Measurements from ENCODE around the gene EYA3.

The EYA3 gene, protein sequence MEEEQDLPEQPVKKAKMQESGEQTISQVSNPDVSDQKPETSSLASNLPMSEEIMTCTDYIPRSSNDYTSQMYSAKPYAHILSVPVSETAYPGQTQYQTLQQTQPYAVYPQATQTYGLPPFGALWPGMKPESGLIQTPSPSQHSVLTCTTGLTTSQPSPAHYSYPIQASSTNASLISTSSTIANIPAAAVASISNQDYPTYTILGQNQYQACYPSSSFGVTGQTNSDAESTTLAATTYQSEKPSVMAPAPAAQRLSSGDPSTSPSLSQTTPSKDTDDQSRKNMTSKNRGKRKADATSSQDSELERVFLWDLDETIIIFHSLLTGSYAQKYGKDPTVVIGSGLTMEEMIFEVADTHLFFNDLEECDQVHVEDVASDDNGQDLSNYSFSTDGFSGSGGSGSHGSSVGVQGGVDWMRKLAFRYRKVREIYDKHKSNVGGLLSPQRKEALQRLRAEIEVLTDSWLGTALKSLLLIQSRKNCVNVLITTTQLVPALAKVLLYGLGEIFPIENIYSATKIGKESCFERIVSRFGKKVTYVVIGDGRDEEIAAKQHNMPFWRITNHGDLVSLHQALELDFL

DNA sequence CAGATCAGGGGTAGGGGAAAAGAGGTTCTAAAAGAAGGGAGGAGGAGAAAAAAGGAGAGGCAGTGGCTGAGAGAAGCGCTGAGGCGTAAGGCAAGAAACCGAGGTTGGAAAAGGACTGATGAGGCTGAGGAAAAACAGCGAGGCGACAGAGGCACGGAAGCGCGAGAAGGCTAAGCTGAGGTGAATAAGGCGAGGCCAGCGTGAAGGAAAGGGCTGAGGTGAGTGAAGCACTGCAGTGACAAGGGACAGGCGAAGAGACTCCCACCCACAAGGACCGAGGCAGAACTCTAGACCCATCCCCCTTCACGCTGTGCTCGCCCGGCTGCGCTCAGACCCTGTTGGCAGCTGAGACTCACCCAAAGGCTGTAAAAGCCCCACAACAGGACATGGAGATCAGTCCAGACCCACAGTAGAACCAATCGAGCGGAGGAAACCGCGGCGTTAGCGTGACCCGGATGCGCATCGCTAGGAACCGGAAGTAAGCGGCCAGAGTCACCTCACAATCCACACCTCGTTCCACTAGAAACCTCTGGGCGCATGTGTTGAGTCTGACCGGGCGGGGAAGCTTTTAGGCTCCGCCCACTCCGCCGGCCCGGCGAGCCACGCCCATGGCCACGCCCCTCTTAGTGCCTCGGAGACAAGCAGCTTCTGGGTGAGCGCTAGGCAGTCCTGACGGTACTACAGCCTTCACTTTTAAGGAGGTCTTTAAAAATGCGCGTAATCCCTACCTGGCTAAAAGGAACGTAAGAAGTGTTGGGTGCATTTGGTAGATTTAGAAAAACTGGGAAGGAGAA, at the start of gene EYA3:
Gene EYA3, minus strand, starts transcription at position 443 of the 794 bp plus-strand sequence. CDS start 30,584 bp downstream, outside the sequence.
- H3K4me3 ChIP-seq (ENCODE audit: control insufficient read depth, low read depth, low read length), result peak within 1 kb of the TSS; percentile 85
- TF ChIP-seq, protein P1, sequence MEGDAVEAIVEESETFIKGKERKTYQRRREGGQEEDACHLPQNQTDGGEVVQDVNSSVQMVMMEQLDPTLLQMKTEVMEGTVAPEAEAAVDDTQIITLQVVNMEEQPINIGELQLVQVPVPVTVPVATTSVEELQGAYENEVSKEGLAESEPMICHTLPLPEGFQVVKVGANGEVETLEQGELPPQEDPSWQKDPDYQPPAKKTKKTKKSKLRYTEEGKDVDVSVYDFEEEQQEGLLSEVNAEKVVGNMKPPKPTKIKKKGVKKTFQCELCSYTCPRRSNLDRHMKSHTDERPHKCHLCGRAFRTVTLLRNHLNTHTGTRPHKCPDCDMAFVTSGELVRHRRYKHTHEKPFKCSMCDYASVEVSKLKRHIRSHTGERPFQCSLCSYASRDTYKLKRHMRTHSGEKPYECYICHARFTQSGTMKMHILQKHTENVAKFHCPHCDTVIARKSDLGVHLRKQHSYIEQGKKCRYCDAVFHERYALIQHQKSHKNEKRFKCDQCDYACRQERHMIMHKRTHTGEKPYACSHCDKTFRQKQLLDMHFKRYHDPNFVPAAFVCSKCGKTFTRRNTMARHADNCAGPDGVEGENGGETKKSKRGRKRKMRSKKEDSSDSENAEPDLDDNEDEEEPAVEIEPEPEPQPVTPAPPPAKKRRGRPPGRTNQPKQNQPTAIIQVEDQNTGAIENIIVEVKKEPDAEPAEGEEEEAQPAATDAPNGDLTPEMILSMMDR (conservative IDR thresholded peaks at IDR 0.05; ENCODE audit: control insufficient read depth, insufficient read depth, low read depth, low read length), result no peak
- peak; percentile 97 for DNase-seq (ENCODE audit: low read depth)

DNA sequence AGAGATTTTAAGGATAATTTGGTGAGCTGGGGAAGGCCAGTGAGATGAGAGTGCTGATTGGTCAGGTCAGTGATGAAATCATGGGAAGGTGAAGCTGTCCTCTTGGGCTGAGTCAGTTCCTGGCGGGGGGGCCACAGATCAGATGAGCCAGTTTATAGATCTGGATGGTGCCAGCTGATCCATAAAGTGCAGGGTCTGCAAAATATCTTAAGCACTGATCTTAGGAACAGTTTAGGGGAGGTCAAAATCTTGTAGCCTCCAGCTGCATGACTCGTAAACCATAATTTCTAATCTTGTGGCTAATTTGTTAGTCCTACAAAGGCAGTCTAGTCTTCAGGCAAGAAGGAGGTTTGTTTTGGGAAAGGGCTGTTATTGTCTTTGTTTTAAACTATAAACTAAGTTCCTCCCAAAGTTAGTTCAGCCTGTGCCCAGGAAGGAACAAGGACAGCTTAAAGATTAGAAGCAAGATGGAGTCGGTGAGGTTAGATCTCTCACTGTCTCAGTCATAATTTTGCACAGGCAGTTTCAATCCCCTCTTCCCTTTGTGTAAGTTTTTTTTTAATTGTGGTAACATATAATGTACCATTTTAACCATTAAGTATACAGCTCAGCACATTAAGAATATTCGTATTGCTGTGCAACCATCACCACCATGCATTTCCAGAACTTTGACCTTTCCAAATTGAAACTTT, 48.7 kb upstream of the EYA3 start:
- DNase-seq (ENCODE audit: low read depth), result peak; percentile 66
- no peak overlapping the region for H3K4me3 ChIP-seq (ENCODE audit: control insufficient read depth, low read depth, low read length)
- TF ChIP-seq, protein P1 (conservative IDR thresholded peaks at IDR 0.05; ENCODE audit: control insufficient read depth, insufficient read depth, low read depth, low read length), result no peak

DNA sequence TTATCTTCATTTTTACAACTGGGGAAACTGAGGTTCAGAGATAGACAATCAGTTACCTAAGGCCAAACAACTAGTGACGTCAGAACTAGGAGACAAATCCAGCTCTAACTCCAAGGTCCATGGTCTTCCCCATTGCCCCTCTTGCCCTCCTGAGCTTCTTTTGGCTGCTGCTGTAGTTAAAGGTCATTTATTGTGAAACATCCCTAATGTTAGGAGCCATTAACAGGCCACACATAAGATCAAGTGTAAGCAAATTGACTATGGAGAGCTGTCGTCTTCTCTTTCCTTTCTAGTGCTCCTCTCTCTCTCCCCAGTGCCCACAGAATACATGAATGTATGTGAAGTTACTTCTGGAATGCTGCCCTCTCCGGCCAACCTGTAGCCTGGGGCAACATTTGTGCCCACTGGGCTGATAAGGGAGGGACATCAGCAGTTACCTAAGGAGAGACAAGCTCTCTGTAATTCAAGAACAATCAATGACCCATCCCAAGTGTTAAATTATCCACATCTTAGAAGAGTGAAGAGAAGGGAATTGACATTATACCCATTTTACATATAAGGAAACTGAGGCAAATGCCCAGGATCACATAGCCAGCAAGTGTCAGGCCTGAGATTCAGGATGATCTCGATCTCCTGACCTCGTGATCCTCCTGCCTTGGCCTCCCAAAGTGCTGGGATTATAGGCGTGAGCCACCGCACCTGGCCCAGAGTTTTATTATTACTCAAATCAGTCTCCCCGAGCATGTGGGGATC, 47.9 kb upstream of the EYA3 start:
- no peak overlapping the region for H3K4me3 ChIP-seq (ENCODE audit: control insufficient read depth, low read depth, low read length)
- no peak for DNase-seq (ENCODE audit: low read depth)
- TF ChIP-seq, protein P1 (conservative IDR thresholded peaks at IDR 0.05; ENCODE audit: control insufficient read depth, insufficient read depth, low read depth, low read length), result no peak

DNA sequence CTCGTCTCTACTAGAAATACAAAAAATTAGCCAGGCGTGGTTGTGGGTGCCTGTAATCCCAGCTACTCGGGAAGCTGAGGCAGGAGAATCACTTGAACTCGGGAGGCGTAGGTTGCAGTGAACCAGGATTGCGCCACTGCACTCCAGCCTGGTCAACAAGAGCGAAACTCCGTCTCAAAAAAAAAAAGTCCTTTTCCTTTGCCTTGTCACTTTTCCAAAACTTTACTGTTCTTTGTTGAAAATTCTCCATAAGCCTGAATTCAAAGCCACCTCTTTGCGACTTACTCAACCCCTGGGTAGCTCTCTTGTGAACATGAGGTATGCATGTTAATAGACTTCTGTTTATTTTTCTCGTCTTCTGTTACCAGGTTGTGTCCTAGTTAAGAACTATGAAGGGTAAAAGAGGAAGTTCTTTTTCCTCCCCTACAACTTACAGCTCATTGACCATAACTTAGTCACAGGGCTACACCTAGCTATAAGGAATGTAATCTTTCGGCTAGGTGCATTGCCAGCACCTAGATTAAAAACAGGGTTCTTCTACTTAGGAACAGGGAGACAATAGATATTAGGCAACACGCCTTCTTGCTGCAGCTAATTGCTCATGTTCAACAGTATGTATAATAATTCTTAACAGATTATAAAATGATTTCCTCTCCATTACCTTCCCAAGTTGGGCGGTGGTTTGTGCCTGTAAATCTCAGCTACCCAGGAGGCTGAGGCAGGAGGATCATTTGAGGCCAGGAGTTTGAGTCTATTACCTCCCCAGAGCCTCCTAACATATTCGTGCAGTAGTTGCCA, 47.2 kb upstream of the EYA3 start:
- DNase-seq (ENCODE audit: low read depth), result no peak
- no peak overlapping the region for H3K4me3 ChIP-seq (ENCODE audit: control insufficient read depth, low read depth, low read length)
- TF ChIP-seq, protein P1 (conservative IDR thresholded peaks at IDR 0.05; ENCODE audit: control insufficient read depth, insufficient read depth, low read depth, low read length), result no peak

DNA sequence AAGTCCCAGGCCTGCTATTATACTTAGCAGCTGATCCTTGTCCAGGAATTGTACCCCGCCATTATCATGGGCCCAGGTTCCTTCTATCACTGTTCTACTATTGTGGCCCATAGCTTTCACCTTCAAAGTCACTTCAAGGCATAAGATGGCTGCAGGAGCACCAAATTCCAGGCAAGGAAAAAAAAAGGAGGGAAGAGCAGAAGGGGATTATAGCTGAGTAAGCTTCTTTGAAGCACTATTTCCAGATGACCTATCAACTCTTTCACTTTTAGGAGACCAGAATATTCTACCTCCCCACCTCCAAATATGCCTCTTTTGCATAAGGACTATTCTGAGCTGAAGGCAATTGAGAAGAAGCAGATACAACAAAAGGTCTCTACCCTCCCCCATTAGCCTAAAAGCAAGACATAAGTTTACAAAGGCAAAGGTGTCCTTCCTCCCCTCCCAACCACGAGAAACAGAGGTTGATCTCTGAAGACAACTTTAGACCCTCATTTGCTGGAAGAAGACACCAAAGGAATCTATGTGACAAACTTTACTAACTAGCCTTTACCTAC, 46.3 kb upstream of the EYA3 start:
- no peak for DNase-seq (ENCODE audit: low read depth)
- no peak overlapping the region for H3K4me3 ChIP-seq (ENCODE audit: control insufficient read depth, low read depth, low read length)
- TF ChIP-seq, protein P1 (conservative IDR thresholded peaks at IDR 0.05; ENCODE audit: control insufficient read depth, insufficient read depth, low read depth, low read length), result no peak

Measured in fibroblast of mammary gland (primary cell).